Stimulated activated CD8-positive, alpha-beta memory T cell treated with anti-CD3 and anti-CD28 coated beads, Interleukin-4, amount 100 ng/mL, for 4 hours (primary cell): ENCODE data around the gene SGPP1.
"Not testable (repeated sequence)": the region's sequence is repeated elsewhere in the genome, so short reads cannot be mapped to it uniquely, and the experiment has no call there.

Experiments
- DNase-seq, 2 donors: peaks; one replicate each; pipeline ENCODE4 v3.0.0-alpha.2; 2020; ENCODE audit warnings: low read depth in 2 of 2, low spot score in 1 of 2

SGPP1 gene

GRCh38 chr14:63726499-63726898, 1.4 kb downstream of the SGPP1 start:
- DNase-seq: no peak

GRCh38 chr14:63725786-63726460, 1.9 kb downstream of the SGPP1 start:
- DNase-seq: no peak

GRCh38 chr14:63717702-63718101, 10.2 kb downstream of the SGPP1 start:
- no peak for DNase-seq

- no peak for DNase-seq
Observed at GRCh38 chr14:63715360-63715759, 12.5 kb downstream of the SGPP1 start.

- DNase-seq: no peak
Observed at GRCh38 chr14:63713764-63714163, 14.1 kb downstream of the SGPP1 start.

GRCh38 chr14:63713058-63713457, 14.8 kb downstream of the SGPP1 start:
- no peak for DNase-seq

- no peak for DNase-seq
Observed at GRCh38 chr14:63712123-63712522, 15.7 kb downstream of the SGPP1 start.

- no peak for DNase-seq
Observed at GRCh38 chr14:63710497-63710896, 17.4 kb downstream of the SGPP1 start.

GRCh38 chr14:63709589-63709988, 18.3 kb downstream of the SGPP1 start:
- DNase-seq: no peak

GRCh38 chr14:63707216-63707615, 20.6 kb downstream of the SGPP1 start:
- no peak for DNase-seq

- no peak for DNase-seq
Observed at GRCh38 chr14:63705561-63706070, 22.2 kb downstream of the SGPP1 start.

GRCh38 chr14:63702530-63702929, 25.3 kb downstream of the SGPP1 start:
- not testable (repeated sequence) for DNase-seq

GRCh38 chr14:63701606-63702299, 26.1 kb downstream of the SGPP1 start:
- DNase-seq: no peak

- DNase-seq: no peak
Observed at GRCh38 chr14:63692310-63693020, 35.4 kb downstream of the SGPP1 start.

GRCh38 chr14:63689132-63689531, 38.7 kb downstream of the SGPP1 start:
- DNase-seq: no peak

- no peak for DNase-seq
Observed at GRCh38 chr14:63686926-63687325, 40.9 kb downstream of the SGPP1 start.

GRCh38 chr14:63685401-63685800, 42.5 kb downstream of the SGPP1 start:
- no peak for DNase-seq

GRCh38 chr14:63682727-63683593, 44.9 kb downstream of the SGPP1 start:
- DNase-seq: no peak

- DNase-seq: no peak
Observed at GRCh38 chr14:63678536-63678935, 49.3 kb downstream of the SGPP1 start.

- DNase-seq: no peak
Observed at GRCh38 chr14:63677891-63678379, 49.9 kb downstream of the SGPP1 start.

- no peak for DNase-seq
Observed at GRCh38 chr14:63676615-63677014, 51.2 kb downstream of the SGPP1 start.
